Endodermal cell (in vitro differentiated cells): ENCODE data around the gene LMF1. TPM values are rescaled to one million over a fixed set of nuclear protein-coding genes. Genes with fewer than 3 reads are reported as not detected.

Experiments used
- DNase-seq: peaks from one replicate; pipeline ENCODE4 v3.0.0-alpha.2; 2017
- H3K27ac ChIP-seq: 2 replicates; pipeline ENCODE4 v1.5.1; 2013; ENCODE audit warnings: mild to moderate bottlenecking, low read depth, low read length, moderate library complexity
- H3K27me3 ChIP-seq: 2 replicates; pipeline ENCODE4 v1.6.1; 2013; ENCODE audit warnings: mild to moderate bottlenecking, low read length, moderate library complexity; ENCODE audit not compliant: insufficient read depth, control insufficient read depth, poor library complexity, severe bottlenecking
- H3K36me3 ChIP-seq: 2 replicates; pipeline ENCODE4 v1.7.0; 2013; ENCODE audit warnings: mild to moderate bottlenecking, low read length, moderate library complexity; ENCODE audit not compliant: control insufficient read depth, insufficient read depth
- H3K4me1 ChIP-seq: one replicate; pipeline ENCODE4 v1.7.0; 2013; ENCODE audit warnings: low read length; ENCODE audit not compliant: control insufficient read depth, insufficient read depth
- H3K4me3 ChIP-seq: 2 replicates; pipeline ENCODE4 v1.5.1; 2013; ENCODE audit warnings: mild to moderate bottlenecking, low read length, moderate library complexity
- H3K9ac ChIP-seq: 2 replicates; pipeline ENCODE4 v1.6.1; 2013; ENCODE audit warnings: mild to moderate bottlenecking, low read length, moderate library complexity; ENCODE audit not compliant: poor library complexity, severe bottlenecking; ENCODE audit errors: extremely low read depth
- H3K9me3 ChIP-seq: 2 replicates; pipeline ENCODE4 v1.6.1; 2013; ENCODE audit warnings: mild to moderate bottlenecking, low read length, moderate library complexity; ENCODE audit not compliant: control insufficient read depth
- H3K27ac Mint-ChIP-seq: 2 replicates; pipeline ENCODE4 v1.8.0; 2020; ENCODE audit warnings: mixed read lengths
- H3K27me3 Mint-ChIP-seq: 2 replicates; pipeline ENCODE4 v1.8.0; 2021; ENCODE audit warnings: mild to moderate bottlenecking, mixed read lengths; ENCODE audit not compliant: insufficient read depth
- H3K36me3 Mint-ChIP-seq: 2 replicates; pipeline ENCODE4 v1.8.0; 2020; ENCODE audit warnings: low read depth, mixed read lengths
- H3K4me1 Mint-ChIP-seq: 2 replicates; pipeline ENCODE4 v1.8.0; 2020; ENCODE audit warnings: mixed read lengths
- H3K4me3 Mint-ChIP-seq: 2 replicates; pipeline ENCODE4 v1.8.0; 2020; ENCODE audit warnings: mild to moderate bottlenecking, moderate library complexity, mixed read lengths
- H3K9me3 Mint-ChIP-seq: 2 replicates; pipeline ENCODE4 v1.8.0; 2020; ENCODE audit warnings: mild to moderate bottlenecking, mixed read lengths
- WGBS, 2 experiments: methylation state at CpG; one replicate each; pipeline versions ENCODE4 v1.1.5 to v1.1.7; 2013; ENCODE audit warnings: missing lambda C conversion rate in 2 of 2, mixed read lengths in 1 of 2; ENCODE audit not compliant: insufficient coverage in 1 of 2, insufficient read length in 1 of 2; 5-methylcytosine and 5-hydroxymethylcytosine counted together
- total RNA-seq, 2 donors: library from RNA; stranded (reverse); fragmentation: NEBNext Ultra II Directional in 1 of 2; extraction: Animal tissue kit (Norgen Biotek cat#: 25700) in 1 of 2; gene quantifications; 2 replicates in 1 of 2; 3 replicates in 1 of 2; pipeline ENCODE4 v1.2.1, GENCODE V29; 2021
- TF ChIP-seq, protein P1 (sequence below): fragments of 200-600 bp; sonication (generic); conservative IDR thresholded peaks from 2 replicates; pipeline ENCODE4 v1.5.0; 2021; ENCODE audit warnings: antibody characterized with exemption, mild to moderate bottlenecking

The LMF1 gene
- total RNA-seq, 2 donors from 2014 or later: 13.7 to 15.1 TPM

GRCh38 chr16:934178-934577 lies 36.6 kb downstream of the LMF1 start:
- Histone ChIP-seq H3K27ac (no peak overlapping the region), H3K4me1 (no peaks in the 10 kb centered on the region), H3K36me3 (no peaks in the 10 kb centered on the region), H3K4me3 (no peak overlapping the region), H3K27me3 (no peaks in the 10 kb centered on the region), H3K9me3 (no peaks in the 10 kb centered on the region), H3K9ac (no peak overlapping the region)
- TF ChIP-seq, protein P1, sequence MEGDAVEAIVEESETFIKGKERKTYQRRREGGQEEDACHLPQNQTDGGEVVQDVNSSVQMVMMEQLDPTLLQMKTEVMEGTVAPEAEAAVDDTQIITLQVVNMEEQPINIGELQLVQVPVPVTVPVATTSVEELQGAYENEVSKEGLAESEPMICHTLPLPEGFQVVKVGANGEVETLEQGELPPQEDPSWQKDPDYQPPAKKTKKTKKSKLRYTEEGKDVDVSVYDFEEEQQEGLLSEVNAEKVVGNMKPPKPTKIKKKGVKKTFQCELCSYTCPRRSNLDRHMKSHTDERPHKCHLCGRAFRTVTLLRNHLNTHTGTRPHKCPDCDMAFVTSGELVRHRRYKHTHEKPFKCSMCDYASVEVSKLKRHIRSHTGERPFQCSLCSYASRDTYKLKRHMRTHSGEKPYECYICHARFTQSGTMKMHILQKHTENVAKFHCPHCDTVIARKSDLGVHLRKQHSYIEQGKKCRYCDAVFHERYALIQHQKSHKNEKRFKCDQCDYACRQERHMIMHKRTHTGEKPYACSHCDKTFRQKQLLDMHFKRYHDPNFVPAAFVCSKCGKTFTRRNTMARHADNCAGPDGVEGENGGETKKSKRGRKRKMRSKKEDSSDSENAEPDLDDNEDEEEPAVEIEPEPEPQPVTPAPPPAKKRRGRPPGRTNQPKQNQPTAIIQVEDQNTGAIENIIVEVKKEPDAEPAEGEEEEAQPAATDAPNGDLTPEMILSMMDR: no peak
- Mint-ChIP-seq H3K9me3 (no peaks in the 10 kb centered on the region), H3K27me3 (no peaks in the 10 kb centered on the region), H3K36me3 (peaks cover 4% of the 10 kb centered on the region), H3K4me3 (no peak overlapping the region), H3K27ac (no peak overlapping the region), H3K4me1 (no peaks in the 10 kb centered on the region)
- DNase-seq: no peak
- WGBS, 2 experiments: 93 to 98% methylated on average over 6 to 8 of the region's 10 CpGs

GRCh38 chr16:933581-933980 lies 37.2 kb downstream of the LMF1 start:
- Histone ChIP-seq H3K4me3 (no peak overlapping the region), H3K36me3 (no peaks in the 10 kb centered on the region), H3K9ac (no peak overlapping the region), H3K4me1 (no peaks in the 10 kb centered on the region), H3K27me3 (no peaks in the 10 kb centered on the region), H3K9me3 (no peaks in the 10 kb centered on the region), H3K27ac (no peak overlapping the region)
- no peaks in the 10 kb centered on the region for H3K27me3 Mint-ChIP-seq
- DNase-seq: no peak
- 95 to 98% methylated on average over 6 to 15 of the region's 15 CpGs for WGBS, 2 experiments
- TF ChIP-seq, protein P1: no peak
- no peaks in the 10 kb centered on the region for H3K9me3 Mint-ChIP-seq
- no peak overlapping the region for H3K27ac Mint-ChIP-seq
- H3K4me1 Mint-ChIP-seq: no peaks in the 10 kb centered on the region
- no peak overlapping the region for H3K4me3 Mint-ChIP-seq
- H3K36me3 Mint-ChIP-seq: peaks cover 4% of the 10 kb centered on the region

DNA sequence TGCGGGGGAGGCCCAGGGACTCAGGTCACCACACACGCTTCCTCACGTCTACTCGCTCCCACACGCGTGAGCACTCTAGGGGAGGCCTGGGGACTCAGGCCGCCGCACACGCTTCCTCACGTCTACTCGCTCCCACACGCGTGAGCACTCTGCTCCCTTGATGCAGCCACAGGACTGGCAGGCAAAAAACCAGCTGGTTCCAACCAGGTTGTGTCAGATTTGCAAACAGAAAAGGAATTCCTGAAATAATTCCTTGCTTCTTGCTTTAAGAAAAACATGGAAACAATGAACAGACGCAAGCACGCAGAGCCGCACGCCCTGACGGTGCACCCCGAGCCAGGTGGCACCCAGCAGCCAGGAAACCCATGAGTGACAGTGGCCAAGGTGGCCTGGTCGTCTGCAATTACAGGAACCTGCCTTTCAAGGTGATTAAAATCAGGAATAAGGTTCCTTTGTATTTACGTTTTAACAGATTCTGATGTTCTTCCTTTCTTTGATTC lies 37.9 kb downstream of the LMF1 start:
- Mint-ChIP-seq H3K27me3 (no peaks in the 10 kb centered on the region), H3K4me3 (no peak overlapping the region), H3K9me3 (no peaks in the 10 kb centered on the region), H3K36me3 (peaks cover 4% of the 10 kb centered on the region), H3K27ac (peak overlapping the region; percentile 66), H3K4me1 (no peaks in the 10 kb centered on the region)
- Histone ChIP-seq H3K27ac (no peak overlapping the region), H3K4me1 (no peaks in the 10 kb centered on the region), H3K36me3 (no peaks in the 10 kb centered on the region), H3K9me3 (no peaks in the 10 kb centered on the region), H3K4me3 (no peak overlapping the region), H3K27me3 (no peaks in the 10 kb centered on the region), H3K9ac (no peak overlapping the region)
- no peak for DNase-seq
- 94 to 97% methylated on average over 18 to 21 of the region's 21 CpGs for WGBS, 2 experiments
- TF ChIP-seq, protein P1: no peak
